CD4-positive, CD25-positive, alpha-beta regulatory T cell (primary cell): Measurements from ENCODE around the gene HDAC4. TPM values are rescaled to one million over a fixed set of nuclear protein-coding genes. Genes with fewer than 3 reads are reported as not detected.

Experiments used
- ATAC-seq, 2 donors: fragments of 150-1000 bp; cut with Tn5 transposase; one replicate each; pipeline ENCODE4 v1.10.0; 2021; ENCODE audit warnings: low read depth in 2 of 2, moderate number of reproducible peaks in 2 of 2, moderate library complexity in 1 of 2
- DNase-seq, 3 donors: peaks; one replicate each; pipeline versions ENCODE4 v3.0.0 to v3.0.0-alpha.2; 2012 to 2022; ENCODE audit warnings: mixed read lengths in 1 of 3
- H3K27ac ChIP-seq: one replicate; pipeline ENCODE4 v1.7.0; 2013; ENCODE audit warnings: mild to moderate bottlenecking, low read length; ENCODE audit not compliant: insufficient read depth, poor library complexity, severe bottlenecking
- H3K27me3 ChIP-seq: one replicate; pipeline ENCODE4 v1.7.0; 2013; ENCODE audit warnings: low read length; ENCODE audit not compliant: control insufficient read depth, insufficient read depth
- H3K36me3 ChIP-seq: one replicate; pipeline ENCODE4 v1.7.0; 2013; ENCODE audit warnings: mild to moderate bottlenecking, low read length, moderate library complexity; ENCODE audit not compliant: control insufficient read depth, insufficient read depth
- H3K4me1 ChIP-seq: 2 replicates; pipeline ENCODE4 v1.7.0; 2013; ENCODE audit warnings: mild to moderate bottlenecking, low read length; ENCODE audit not compliant: insufficient read depth, control insufficient read depth, poor library complexity, severe bottlenecking
- H3K4me3 ChIP-seq: one replicate; pipeline ENCODE4 v1.7.0; 2013; ENCODE audit warnings: low read depth, mild to moderate bottlenecking, low read length, moderate library complexity
- H3K9me3 ChIP-seq, 2 experiments: 1 replicate in 1 of 2; 2 replicates in 1 of 2; pipeline ENCODE4 v1.7.0; 2013; ENCODE audit warnings: low read length in 2 of 2, mild to moderate bottlenecking in 1 of 2, moderate library complexity in 1 of 2; ENCODE audit not compliant: control insufficient read depth in 2 of 2
- H3K27ac Mint-ChIP-seq, 3 donors: one replicate each; pipeline ENCODE4 v1.8.0; 2020 to 2022; ENCODE audit warnings: mild to moderate bottlenecking in 3 of 3, mixed read lengths in 3 of 3, moderate library complexity in 2 of 3
- H3K27me3 Mint-ChIP-seq: one replicate; pipeline ENCODE4 v1.8.0; 2022; ENCODE audit warnings: mild to moderate bottlenecking, mixed read lengths
- H3K36me3 Mint-ChIP-seq: one replicate; pipeline ENCODE4 v1.8.0; 2020; ENCODE audit warnings: mixed read lengths
- H3K4me1 Mint-ChIP-seq, 4 donors: one replicate each; pipeline ENCODE4 v1.8.0; 2020 to 2022; ENCODE audit warnings: mixed read lengths in 4 of 4, mild to moderate bottlenecking in 1 of 4
- H3K4me3 Mint-ChIP-seq, 4 donors: one replicate each; pipeline ENCODE4 v1.8.0; 2020 to 2022; ENCODE audit warnings: mild to moderate bottlenecking in 4 of 4, mixed read lengths in 4 of 4, moderate library complexity in 3 of 4
- H3K9me3 Mint-ChIP-seq, 7 donors: one replicate each; pipeline ENCODE4 v1.8.0; 2020 to 2022; ENCODE audit warnings: mixed read lengths in 7 of 7, mild to moderate bottlenecking in 3 of 7, moderate library complexity in 2 of 7
- polyA plus RNA-seq, 4 donors: library from polyadenylated mRNA; unstranded; fragments of 300-500 nt; fragmentation: Illumina TruSeq; gene quantifications; one replicate each; pipeline ENCODE4 v1.2.3, GENCODE V29; 2021
- total RNA-seq: library from RNA; stranded (reverse); gene quantifications from one replicate; pipeline ENCODE4 v1.2.3, GENCODE V29; 2022

The HDAC4 gene
- total and polyA plus RNA-seq, 5 donors from 2014 or later = 6.5 to 118 (median 8.6) TPM

- Mint-ChIP-seq H3K9me3 (no peaks in the 10 kb centered on the region), H3K36me3 (peaks cover 47% of the 10 kb centered on the region), H3K27me3 (no peaks in the 10 kb centered on the region), H3K4me1 (no peaks in the 10 kb centered on the region), H3K4me3 (no peak overlapping the region), H3K27ac (no peak overlapping the region)
- no peak for ATAC-seq
- Histone ChIP-seq H3K4me3 (no peak overlapping the region), H3K9me3 (no peaks in the 10 kb centered on the region), H3K36me3 (peaks cover 96% of the 10 kb centered on the region), H3K4me1 (no peaks in the 10 kb centered on the region), H3K27me3 (no peaks in the 10 kb centered on the region), H3K27ac (no peak overlapping the region)
- DNase-seq = no peak
Observed at GRCh38 chr2:239130041-239130440, 270.8 kb downstream of the HDAC4 start.

- Histone ChIP-seq H3K27ac (no peak overlapping the region), H3K9me3 (no peaks in the 10 kb centered on the region), H3K4me3 (no peak overlapping the region), H3K36me3 (peaks cover 96% of the 10 kb centered on the region), H3K4me1 (no peaks in the 10 kb centered on the region), H3K27me3 (no peaks in the 10 kb centered on the region)
- Mint-ChIP-seq H3K36me3 (peaks cover 45% of the 10 kb centered on the region), H3K27me3 (no peaks in the 10 kb centered on the region), H3K27ac (no peak overlapping the region), H3K4me3 (peak overlapping the region in 1 of 4 donors; percentile 58), H3K9me3 (peaks cover 0 to 2% (median 0%) of the 10 kb centered on the region in 7 donors), H3K4me1 (no peaks in the 10 kb centered on the region)
- DNase-seq = no peak
- no peak for ATAC-seq
Observed at GRCh38 chr2:239129147-239129920, 271.5 kb downstream of the HDAC4 start.

- Mint-ChIP-seq H3K36me3 (peaks cover 46% of the 10 kb centered on the region), H3K4me1 (no peaks in the 10 kb centered on the region), H3K27ac (no peak overlapping the region), H3K4me3 (peak overlapping the region in 1 of 4 donors; percentile 58), H3K27me3 (no peaks in the 10 kb centered on the region), H3K9me3 (peaks cover 0 to 2% (median 0%) of the 10 kb centered on the region in 7 donors)
- Histone ChIP-seq H3K9me3 (no peaks in the 10 kb centered on the region), H3K27me3 (no peaks in the 10 kb centered on the region), H3K4me3 (no peak overlapping the region), H3K27ac (no peak overlapping the region), H3K4me1 (no peaks in the 10 kb centered on the region), H3K36me3 (peaks cover 96% of the 10 kb centered on the region)
- ATAC-seq = no peak
- DNase-seq = no peak
Observed at GRCh38 chr2:239128706-239129105, 272.1 kb downstream of the HDAC4 start.

GRCh38 chr2:239127513-239127912, 273.3 kb downstream of the HDAC4 start:
- Mint-ChIP-seq H3K4me1 (no peaks in the 10 kb centered on the region), H3K27me3 (no peaks in the 10 kb centered on the region), H3K9me3 (peaks cover 0 to 2% (median 0%) of the 10 kb centered on the region in 7 donors), H3K27ac (no peak overlapping the region), H3K4me3 (no peak overlapping the region), H3K36me3 (peaks cover 38% of the 10 kb centered on the region)
- Histone ChIP-seq H3K27ac (no peak overlapping the region), H3K9me3 (no peaks in the 10 kb centered on the region), H3K27me3 (no peaks in the 10 kb centered on the region), H3K36me3 (peaks cover 89% of the 10 kb centered on the region), H3K4me3 (no peak overlapping the region), H3K4me1 (no peaks in the 10 kb centered on the region)
- no peak for DNase-seq
- ATAC-seq = no peak

GRCh38 chr2:239125726-239126675, 274.8 kb downstream of the HDAC4 start:
- no peak overlapping the region for H3K27ac Mint-ChIP-seq
- Histone ChIP-seq H3K9me3 (no peaks in the 10 kb centered on the region), H3K27me3 (no peaks in the 10 kb centered on the region), H3K4me3 (no peak overlapping the region), H3K4me1 (no peaks in the 10 kb centered on the region), H3K27ac (no peak overlapping the region), H3K36me3 (peaks cover 75% of the 10 kb centered on the region)
- DNase-seq = no peak
- H3K9me3 Mint-ChIP-seq = peaks cover 0 to 2% (median 0%) of the 10 kb centered on the region in 7 donors
- ATAC-seq = no peak
- no peak overlapping the region for H3K4me3 Mint-ChIP-seq
- H3K36me3 Mint-ChIP-seq = peaks cover 41% of the 10 kb centered on the region
- peaks cover 0 to 6% (median 3%) of the 10 kb centered on the region in 4 donors for H3K4me1 Mint-ChIP-seq
- no peaks in the 10 kb centered on the region for H3K27me3 Mint-ChIP-seq

GRCh38 chr2:239124152-239124899, 276.5 kb downstream of the HDAC4 start:
- H3K36me3 ChIP-seq = peaks cover 58% of the 10 kb centered on the region

GRCh38 chr2:239122421-239123110, 278.3 kb downstream of the HDAC4 start:
- peak overlapping the region in 1 of 3 donors; percentile 69 for H3K27ac Mint-ChIP-seq
- peaks cover 0 to 31% (median 11%) of the 10 kb centered on the region in 4 donors for H3K4me1 Mint-ChIP-seq
- H3K4me3 Mint-ChIP-seq = no peak overlapping the region
- Histone ChIP-seq H3K9me3 (no peaks in the 10 kb centered on the region), H3K27me3 (no peaks in the 10 kb centered on the region), H3K27ac (no peak overlapping the region), H3K4me1 (no peaks in the 10 kb centered on the region), H3K36me3 (peaks cover 41% of the 10 kb centered on the region), H3K4me3 (no peak overlapping the region)
- H3K27me3 Mint-ChIP-seq = no peaks in the 10 kb centered on the region
- ATAC-seq (no peak), DNase-seq (no peak)
- H3K36me3 Mint-ChIP-seq = peaks cover 31% of the 10 kb centered on the region
- H3K9me3 Mint-ChIP-seq = peaks cover 0 to 2% (median 0%) of the 10 kb centered on the region in 7 donors

More at GRCh38 chr2:239124152-239124899, 276.5 kb downstream of the HDAC4 start:
- Mint-ChIP-seq H3K36me3 (peaks cover 35% of the 10 kb centered on the region), H3K4me3 (no peak overlapping the region), H3K27ac (peak overlapping the region in 1 of 3 donors; percentile 50), H3K9me3 (peaks cover 0 to 2% (median 0%) of the 10 kb centered on the region in 7 donors), H3K27me3 (no peaks in the 10 kb centered on the region), H3K4me1 (peaks cover 0 to 23% (median 5%) of the 10 kb centered on the region in 4 donors)
- Histone ChIP-seq H3K4me3 (no peak overlapping the region), H3K4me1 (no peaks in the 10 kb centered on the region), H3K27ac (no peak overlapping the region), H3K27me3 (no peaks in the 10 kb centered on the region), H3K9me3 (no peaks in the 10 kb centered on the region)
- no peak for ATAC-seq
- DNase-seq = peak in 1 of 3 donors; percentile 15
